NCI-H345 treated with DMSO at 0.1 percent for 48 hours (cell line): ENCODE data around the gene PCNX3.
"Not testable (repeated sequence)": the region's sequence is repeated elsewhere in the genome, so short reads cannot be mapped to it uniquely, and the experiment has no call there.

Experiments
- DNase-seq: peaks from one replicate; lab custom pipeline; 2025; ENCODE audit not compliant: unreplicated experiment; lab: John Stamatoyannopoulos, UW

Gene PCNX3

DNA sequence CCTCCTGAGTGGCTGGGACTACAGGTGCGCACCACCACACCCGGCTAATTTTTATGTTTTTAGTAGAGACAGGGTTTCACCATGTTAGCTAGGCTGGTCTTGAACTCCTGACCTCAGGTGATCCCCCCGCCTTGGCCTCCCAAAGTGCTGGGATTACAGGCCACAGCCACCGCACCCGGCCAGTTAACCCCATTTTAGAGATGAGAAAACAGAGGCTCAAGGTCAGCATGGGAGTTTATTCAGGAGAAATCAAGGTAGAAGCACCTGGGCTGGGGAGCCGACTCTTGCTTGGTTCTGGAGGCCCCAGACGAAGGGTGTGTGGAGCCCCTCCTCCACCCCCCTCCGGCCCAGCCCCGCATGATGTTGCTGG is 23.6 kb downstream of the PCNX3 start:
- DNase-seq, result not testable (repeated sequence)

DNA sequence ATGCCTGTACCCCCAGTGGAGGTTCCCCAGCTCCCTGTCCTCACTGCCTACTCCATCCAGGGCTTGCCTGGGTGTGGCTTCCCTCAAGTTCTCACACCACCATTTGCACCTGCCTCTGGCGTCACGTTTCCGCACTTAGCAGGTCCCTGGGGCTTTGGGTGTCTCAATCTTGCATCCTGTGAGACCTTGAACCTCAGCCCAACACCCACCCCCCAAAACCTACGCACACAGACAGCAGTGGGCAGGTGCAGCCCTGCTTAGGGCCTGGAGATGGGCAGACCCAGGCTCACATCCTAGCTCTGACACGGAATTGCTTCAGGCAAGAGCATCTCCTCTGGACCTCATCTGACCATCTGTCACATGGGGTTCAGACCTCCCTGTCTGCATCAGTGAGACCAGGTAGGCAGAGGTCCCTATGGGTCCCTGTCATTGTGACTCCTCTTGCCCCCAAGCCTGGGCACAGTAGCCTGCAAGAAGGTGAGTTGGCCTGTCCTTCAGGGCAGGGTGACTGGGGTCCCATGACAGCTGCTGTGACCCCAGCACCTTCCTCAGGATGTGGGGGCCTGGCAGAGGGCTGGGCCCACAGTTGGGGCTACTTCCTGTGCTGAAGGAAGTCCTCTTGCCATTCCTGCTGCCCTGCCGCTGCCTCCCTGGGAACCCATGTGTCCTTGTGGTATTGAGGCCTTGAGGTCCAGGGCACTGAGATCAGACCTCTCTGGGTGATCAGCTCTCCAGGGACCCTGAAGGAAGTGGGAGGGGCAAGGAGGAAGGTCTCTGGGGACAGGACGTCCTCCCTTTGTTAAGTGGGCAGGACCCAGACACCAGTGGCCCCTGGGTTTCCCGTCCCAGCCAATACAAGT is 24.3 kb downstream of the PCNX3 start:
- no peak for DNase-seq

DNA sequence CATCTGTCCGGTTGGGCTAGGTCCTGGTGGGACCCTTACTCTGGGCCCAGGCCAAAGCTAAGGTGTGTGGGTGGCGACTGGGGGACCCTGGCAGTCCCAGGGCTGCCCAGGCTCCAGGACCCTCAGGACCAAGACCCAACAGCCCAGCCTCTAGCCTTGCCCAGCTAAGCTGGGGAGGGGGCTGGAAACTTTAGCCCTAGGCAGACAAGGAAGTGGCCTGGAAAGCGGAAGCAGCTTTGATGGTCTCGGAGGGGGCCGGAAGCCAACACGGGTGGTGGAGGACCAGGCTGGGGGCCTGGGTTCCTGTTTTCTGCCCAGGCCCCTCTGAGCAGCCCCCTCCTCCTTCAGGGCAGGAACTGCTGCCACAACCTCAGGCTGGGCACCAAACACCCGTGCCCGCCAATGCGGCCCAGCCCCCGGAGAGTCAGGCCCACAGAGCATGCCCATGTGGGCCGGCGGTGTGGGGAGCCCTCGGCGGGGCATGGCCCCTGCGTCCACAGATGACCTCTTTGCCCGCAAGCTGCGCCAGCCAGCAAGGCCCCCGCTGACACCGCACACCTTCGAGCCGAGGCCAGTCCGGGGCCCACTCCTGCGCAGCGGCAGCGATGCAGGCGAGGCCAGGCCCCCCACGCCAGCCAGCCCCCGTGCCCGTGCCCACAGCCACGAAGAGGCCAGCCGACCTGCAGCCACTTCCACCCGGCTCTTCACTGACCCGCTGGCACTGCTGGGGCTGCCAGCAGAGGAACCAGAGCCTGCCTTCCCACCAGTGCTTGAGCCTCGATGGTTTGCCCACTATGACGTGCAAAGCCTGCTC is 25.1 kb downstream of the PCNX3 start:
- DNase-seq, result no peak

DNA sequence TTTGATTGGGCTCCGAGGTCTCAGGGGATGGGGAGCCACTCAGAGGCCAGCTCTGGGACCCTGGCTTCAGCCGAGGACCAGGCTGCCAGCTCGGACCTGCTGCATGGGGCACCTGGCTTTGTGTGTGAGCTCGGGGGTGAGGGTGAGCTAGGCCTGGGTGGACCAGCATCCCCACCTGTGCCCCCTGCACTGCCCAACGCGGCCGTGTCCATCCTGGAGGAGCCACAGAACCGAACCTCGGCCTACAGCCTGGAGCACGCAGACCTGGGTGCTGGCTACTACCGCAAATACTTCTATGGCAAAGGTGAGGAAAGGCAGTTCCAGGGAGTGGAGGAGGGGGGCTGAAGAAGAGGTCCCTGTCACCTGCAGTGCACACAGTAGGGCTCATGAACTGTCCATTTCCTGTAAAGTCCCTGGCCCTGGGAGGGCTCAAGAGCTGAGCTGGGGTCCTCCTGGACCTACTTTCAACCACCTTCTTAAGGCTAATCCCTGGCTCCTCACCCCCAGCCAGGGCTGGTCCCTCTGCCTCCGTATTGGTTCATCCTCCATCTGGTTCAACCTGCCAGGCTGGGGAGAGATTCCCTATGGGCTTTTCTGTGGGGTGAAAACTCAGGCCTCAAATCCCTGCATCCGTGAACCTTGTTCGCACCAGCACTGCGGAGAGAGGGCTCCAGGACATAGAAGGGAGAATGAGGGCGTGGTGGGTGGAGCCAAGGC is 25.9 kb downstream of the PCNX3 start:
- DNase-seq, result no peak

DNA sequence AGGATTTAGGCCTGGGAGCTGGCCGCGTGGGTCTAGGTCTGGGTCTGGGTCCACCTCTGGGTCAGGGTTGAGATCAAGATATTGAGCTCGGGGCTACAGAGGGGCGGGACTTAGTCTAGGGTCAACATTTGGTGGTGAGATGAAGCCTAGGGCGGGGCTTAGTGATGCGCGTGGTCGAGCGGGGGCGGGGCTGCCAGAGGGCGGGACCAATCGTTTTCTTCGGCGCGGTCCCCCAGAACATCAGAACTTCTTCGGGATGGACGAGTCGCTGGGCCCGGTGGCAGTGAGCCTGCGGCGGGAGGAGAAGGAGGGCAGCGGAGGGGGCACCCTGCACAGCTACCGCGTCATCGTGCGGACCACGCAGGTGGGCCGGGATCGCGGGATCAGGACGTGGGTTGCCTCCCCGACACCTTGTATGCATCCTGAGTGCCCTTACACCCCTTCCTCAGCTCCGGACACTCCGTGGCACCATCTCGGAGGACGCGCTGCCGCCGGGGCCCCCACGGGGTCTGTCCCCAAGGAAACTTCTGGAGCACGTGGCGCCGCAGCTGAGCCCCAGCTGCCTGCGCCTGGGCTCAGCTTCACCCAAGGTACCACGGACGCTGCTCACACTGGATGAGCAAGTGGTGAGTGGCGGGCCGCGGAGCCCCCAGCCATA is 26.6 kb downstream of the PCNX3 start:
- DNase-seq, result no peak

DNA sequence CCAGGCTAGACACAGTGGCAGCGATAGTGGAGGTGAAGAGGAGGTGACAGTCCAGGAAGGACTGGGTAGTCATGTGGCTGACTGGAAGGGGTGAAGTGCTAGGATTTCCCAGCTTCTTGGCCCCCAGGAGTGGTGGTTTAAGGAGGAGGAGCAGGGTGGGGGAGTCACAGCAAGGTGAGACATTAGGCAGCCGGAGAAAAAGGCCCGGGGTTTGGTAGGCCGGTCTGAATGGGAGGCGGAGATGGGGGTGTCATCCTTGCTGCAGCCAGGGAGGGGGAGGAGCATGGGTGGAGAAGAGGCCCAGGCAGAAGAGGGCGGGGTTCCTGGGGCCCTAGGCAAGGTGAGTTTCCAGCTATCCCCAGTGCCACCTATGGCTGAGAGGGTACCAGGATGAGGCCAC is 28.4 kb downstream of the PCNX3 start:
- DNase-seq, result no peak

DNA sequence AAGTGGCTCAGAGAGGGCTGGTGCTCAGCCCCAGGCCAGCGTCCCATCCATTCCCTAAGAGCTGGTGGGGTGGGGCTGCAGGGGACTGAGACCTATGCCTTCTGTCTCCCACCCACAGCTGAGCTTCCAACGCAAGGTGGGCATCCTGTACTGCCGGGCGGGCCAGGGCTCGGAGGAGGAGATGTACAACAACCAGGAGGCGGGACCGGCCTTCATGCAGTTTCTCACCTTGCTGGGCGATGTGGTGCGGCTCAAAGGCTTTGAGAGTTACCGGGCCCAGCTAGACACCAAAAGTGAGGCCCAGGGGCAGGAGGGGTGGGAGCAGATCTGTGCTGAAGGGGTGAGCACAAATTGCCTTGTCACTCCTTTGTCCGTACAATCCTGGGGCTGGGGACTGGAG is 29.3 kb downstream of the PCNX3 start:
- DNase-seq, result no peak

DNA sequence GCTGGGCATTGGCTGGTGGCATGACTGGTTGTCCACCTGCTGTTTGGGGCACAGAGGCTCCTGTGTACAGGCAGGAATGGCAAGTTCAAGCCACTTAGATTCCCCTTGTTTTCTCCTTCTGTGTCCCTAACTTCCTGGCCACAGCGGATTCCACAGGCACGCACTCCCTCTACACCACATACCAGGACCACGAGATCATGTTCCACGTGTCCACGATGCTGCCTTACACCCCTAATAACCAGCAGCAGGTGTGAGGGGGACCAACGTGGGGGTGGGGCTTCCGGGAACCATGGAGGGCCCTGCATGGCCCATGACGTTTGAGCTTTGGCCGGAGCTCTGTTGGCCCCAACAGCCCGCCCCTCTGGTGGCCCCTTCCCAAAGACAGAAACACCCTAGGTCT is 30.1 kb downstream of the PCNX3 start:
- DNase-seq, result no peak

DNA sequence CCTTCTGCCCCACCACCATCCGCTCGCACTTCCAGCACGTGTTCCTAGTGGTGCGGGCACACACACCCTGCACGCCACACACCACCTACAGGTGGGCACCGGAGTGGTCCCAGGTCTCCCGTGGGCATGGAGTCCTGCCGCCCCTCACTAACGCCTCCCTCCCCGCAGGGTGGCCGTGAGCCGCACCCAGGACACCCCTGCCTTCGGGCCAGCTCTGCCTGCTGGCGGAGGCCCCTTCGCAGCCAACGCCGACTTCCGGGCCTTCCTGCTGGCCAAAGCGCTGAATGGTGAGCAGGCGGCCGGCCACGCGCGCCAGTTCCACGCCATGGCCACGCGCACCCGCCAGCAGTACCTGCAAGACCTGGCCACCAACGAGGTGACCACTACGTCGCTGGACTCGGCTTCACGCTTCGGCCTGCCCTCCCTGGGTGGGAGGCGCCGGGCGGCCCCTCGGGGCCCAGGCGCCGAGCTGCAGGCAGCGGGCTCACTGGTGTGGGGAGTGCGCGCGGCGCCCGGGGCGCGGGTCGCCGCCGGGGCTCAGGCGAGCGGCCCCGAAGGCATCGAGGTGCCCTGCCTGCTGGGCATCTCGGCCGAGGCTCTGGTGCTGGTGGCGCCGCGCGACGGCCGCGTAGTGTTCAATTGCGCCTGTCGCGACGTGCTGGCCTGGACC is 30.8 kb downstream of the PCNX3 start:
- no peak for DNase-seq

DNA sequence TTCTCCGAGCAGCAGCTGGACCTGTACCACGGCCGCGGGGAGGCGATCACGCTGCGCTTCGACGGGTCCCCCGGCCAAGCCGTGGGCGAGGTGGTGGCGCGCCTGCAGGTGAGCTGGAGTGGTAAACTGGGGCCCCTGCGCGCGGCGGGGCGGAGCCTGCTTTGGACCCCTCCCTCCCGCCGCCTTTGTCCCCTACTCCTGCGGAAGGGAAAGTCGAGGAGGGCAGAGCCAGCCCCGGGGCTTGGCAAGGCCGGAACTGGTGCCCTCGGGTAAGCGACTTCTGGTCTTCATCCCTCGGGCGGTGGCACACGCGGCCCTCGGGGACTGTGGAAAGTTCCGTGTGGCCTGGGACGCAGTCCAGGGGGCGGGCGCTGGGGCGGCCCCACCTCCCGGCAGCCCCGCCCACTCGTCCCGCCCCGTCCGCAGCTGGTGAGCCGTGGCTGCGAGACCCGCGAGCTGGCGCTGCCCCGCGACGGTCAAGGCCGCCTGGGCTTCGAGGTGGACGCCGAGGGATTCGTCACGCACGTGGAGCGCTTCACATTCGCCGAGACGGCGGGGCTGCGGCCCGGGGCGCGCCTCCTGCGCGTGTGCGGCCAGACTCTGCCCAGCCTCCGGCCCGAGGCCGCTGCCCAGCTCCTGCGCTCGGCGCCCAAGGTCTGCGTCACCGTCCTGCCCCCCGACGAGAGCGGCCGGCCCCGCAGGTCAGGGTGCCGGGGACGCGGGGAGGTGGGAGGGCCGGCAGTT is 31.6 kb downstream of the PCNX3 start:
- no peak for DNase-seq

DNA sequence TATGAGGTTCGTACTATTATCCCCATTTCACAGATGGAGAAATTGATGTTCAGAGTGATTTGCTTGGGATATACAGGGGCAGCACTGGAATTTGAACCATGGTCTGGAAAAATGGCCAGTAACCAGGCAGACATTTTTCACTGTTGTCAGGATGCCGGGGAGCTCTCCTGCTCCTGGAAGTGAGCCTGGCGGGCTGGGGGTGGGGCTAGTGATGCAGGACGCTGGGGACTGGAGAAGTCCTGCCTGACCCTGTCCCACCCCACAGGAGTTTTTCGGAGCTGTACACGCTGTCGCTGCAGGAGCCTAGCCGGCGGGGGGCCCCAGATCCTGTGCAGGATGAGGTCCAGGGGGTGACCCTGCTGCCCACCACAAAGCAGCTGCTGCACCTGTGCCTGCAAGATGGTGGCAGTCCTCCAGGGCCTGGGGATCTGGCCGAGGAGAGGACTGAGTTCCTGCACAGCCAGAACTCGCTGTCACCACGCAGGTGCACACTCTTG is 33.5 kb downstream of the PCNX3 start:
- DNase-seq, result no peak

DNA sequence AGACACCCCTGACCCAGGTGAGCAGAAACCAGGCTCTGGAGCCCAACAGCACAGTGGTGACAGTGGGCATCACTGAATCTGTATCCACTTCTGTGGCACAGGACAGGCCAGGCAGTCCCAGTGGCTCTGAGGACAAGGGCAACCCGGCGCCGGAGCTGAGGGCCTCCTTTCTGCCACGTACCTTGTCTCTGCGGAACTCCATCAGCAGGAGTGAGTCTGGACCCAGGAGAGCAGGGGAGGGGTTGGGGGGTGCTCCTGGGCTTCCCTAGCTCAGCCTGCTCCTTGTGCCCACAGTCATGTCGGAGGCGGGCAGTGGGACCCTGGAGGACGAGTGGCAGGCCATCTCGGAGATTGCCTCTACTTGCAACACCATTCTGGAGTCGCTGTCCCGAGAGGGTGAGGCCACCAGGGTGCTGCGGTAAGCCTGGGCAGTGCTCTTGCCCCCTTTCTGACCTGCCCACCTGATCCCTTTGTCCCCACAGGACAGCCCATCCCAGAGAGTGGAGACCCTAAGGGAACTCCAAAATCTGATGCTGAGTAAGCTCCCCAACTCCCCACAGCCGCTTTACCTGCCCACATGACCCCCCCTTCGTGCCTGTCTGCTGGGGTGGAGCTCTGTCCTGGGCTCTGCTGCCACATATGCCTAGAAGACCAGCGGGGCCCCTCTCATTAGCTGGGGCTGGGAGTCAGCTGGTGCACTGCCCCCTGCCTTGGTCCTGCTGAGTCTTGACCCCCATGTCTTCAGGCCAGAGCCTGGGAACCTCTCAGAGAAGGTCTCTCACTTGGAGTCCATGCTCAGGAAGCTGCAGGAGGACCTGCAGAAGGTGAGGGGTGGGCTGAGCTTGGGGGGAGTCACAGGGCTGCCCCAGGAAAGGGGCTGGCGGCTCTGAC is 34.3 kb downstream of the PCNX3 start:
- no peak for DNase-seq

DNA sequence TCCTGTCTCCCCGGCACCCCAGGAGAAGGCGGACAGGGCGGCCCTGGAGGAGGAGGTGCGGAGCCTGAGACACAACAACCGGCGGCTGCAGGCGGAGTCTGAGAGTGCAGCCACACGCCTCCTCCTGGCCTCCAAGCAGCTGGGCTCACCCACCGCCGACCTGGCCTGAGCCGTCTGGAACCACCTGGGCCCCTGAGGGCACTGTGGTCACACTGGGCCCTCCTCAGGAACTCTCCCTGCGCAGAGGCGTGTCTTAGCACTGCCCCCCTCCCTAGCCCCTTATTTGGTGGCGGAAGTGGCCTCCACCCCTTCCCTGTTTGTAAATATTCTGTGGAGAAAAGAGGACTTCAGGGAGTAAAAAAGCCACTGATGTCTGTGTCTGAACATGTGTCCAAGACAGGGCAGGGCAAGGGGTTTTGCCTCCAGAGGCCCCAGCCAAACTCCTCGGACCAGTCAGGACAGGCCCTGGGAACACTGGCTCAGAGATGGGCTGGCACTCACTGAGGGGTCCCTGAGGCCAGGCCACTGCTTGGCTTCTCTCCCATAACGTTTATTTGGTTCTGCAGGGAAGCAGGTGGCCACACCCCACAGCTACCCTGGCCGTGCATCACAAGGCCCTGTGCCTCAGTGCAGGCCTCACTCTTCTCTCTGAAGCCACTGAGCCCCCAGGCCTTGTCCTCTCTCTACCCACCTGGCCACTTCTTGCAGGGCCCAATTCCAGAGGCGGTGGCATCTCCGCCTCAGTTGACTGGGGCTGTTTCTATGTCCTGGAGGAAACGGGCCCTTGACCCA is 35.2 kb downstream of the PCNX3 start:
- no peak for DNase-seq

DNA sequence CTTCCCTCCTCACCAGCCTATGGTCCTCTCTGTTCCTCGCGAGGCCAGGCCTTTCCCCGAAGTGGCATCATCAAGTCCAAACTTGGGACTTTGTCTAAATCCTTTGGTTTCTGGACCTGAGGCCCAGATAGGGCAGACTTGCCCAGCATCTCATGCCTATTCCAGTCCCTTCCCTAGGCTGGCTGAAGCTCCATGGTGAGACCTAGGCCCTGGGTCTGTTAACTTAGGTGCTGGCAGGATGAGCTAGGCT is 35.7 kb downstream of the PCNX3 start:
- DNase-seq, result no peak

DNA sequence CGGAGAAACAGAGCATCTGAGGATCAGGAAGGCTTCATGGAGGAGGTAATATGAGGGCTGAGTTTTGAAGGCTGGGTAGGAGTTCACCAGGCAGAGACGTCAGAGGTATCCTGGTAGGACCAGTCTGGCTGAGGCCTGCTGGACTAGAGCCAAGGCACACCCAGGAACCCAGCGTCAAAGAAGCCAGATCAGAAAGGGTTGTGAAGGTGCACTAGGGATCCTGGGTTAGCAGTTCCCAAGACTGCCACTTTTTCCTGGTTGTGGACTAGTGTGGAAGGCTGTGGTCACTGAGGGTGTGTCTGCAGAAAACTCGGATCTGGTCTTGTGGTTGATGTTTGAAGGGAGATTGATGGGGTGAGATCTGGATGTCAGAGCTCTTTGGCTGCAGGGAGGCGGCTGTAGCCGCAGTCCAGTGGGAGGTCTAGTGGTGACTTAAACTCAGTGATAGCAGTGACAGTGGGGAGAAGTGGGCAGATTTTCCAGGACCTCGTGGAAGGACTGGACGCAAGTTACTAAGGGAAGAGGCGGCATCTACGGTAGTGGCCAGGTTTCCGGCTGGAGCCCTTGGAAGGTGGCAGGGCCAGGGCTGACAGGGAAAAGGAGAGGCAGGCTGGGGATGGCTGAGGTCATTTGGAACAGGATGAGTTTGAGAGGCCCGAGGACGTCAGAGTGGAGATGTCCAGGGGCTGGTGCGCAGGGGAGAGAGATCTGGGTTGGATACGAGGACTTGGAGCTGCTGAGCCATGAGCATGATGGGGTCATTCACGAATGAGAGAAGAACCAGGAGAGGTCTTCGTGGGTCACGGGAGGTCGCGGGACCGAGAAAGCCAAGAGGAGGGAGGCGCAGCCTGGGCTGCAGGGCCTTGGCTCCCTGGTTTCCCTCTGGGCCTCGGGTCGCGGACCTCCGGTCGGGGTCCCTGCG is 36.3 kb downstream of the PCNX3 start:
- no peak for DNase-seq

DNA sequence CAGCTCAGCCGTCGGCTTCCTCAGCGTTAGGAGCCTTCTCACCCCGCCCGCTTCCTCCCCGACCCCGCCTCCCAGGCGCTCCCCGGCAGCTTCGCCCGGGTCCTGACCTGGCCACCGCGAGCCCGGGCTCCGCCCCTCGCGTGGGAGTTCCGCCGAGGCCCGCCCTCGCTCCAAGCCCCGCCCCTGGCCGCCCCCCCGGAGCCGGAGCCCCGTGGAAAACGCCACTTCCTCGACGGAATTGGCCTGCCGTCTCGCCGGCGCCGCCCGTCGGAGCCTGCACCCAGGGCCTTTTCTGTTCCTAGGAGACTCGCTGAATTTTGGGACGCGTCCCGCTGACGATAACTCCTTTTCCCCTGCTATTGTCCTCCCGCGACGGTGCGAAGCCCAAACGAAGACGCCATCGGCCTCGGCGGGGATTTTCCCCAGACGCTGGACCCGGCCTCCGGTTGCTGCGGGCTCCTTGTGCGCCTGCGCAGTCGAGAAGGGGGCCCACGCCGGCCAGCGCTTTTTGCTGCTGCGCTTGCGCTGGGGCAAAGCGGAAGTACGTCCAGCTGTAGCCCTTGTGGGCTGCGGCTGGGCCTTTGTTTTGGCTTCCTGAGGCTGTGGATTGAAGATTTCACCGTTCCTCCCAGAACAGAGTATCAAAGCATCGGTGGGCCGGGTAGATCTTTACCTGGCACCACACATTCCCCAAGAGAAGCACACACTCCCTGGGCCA is 37.1 kb downstream of the PCNX3 start:
- DNase-seq, result peak; percentile 71
